ENCODE data around the gene TMEM30B. TPM values are rescaled to one million over a fixed set of nuclear protein-coding genes. Genes with fewer than 3 reads are reported as not detected.

Gene TMEM30B
- total and polyA plus RNA-seq, 2 of the 4 experiments (the other 2 are of a cell fraction) = 0.03 TPM; not detected in 1

DNA sequence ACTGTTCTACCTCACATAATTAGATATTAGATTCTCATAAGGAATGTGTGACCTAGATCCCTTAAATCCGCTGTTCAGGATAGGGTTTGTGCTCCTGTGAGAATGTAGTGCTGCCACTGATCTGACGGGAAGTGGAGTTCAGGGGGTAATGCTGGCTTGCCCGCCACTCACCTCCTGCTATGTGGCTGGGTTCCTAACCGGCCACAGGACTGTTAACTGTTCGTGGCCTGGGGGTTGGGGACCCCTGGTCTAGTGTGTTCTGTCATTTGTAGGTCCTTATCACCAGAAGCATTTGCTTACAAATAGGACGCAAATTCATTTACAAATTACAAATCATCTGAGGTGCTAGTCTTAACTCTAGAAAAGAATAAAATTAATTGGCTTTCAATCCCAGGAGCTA lies 16.4 kb upstream of the TMEM30B start:
- ChIA-PET CTCF (interaction anchor here (1.0 kb wide), 1 partner anchor 1132 kb away, joined by 4 read pairs; the partner anchor contains the start of gene DHRS7), POLR2A (ENCODE audit: unreplicated experiment) (no interaction called here)

More for the DNA sequence above, 16.4 kb upstream of the TMEM30B start:
- H2AK5ac ChIP-seq (ENCODE audit: low read depth, low read length) = no peak overlapping the region
- intact Hi-C loops (cut with micrococcal nuclease) = loop anchor here (1.0 to 2.0 kb wide), 3 partner anchors 159 to 829 kb away; no protein-coding TSS in a partner anchor
- H3K4me1 ChIP-seq (ENCODE audit: control insufficient read depth, insufficient read depth, low read length) = no peaks in the 10 kb centered on the region
- no peaks in the 10 kb centered on the region for H3K36me3 ChIP-seq (ENCODE audit: control insufficient read depth, insufficient read depth, low read length)
- WGBS, 2 experiments (ENCODE audit: extremely low coverage in 2 of 2, insufficient read length in 1 of 2) = no CpG with 5 or more reads among the region's 6 CpGs
- H3K23ac ChIP-seq (ENCODE audit: low read depth, low read length) = no peak overlapping the region
- BruUV-seq (replicated peaks) = no TSS peak
- no peaks in the 10 kb centered on the region for H3K79me1 ChIP-seq (ENCODE audit: low read depth in 1 of 2, low read length in 2 of 2)
- no peak for DNase-seq
- H3K14ac ChIP-seq (replicated peaks; ENCODE audit: low read depth, low read length) = no peak overlapping the region
- H3K9ac ChIP-seq (ENCODE audit: low read depth, low read length) = no peak overlapping the region
- dilution Hi-C loops (cut with HindIII; ENCODE audit: low sequenced_read_pairs, unreplicated experiment) = no loop called here
- TF ChIP-seq RCOR1 (IDR thresholded peaks at IDR 0.05; ENCODE audit: insufficient replicate concordance, low read length) = no peak
- no peak for TF ChIP-seq POLR2A (IDR thresholded peaks at IDR 0.05; ENCODE audit: low read depth, low read length)
- TF ChIP-seq, protein P1, sequence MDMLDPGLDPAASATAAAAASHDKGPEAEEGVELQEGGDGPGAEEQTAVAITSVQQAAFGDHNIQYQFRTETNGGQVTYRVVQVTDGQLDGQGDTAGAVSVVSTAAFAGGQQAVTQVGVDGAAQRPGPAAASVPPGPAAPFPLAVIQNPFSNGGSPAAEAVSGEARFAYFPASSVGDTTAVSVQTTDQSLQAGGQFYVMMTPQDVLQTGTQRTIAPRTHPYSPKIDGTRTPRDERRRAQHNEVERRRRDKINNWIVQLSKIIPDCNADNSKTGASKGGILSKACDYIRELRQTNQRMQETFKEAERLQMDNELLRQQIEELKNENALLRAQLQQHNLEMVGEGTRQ (IDR thresholded peaks at IDR 0.05; ENCODE audit: low read depth, low read length) = no peak
- no peak overlapping the region for H2AFZ ChIP-seq (replicated peaks; ENCODE audit: low read length, poor library complexity)
- no peaks in the 10 kb centered on the region for H4K20me1 ChIP-seq (ENCODE audit: insufficient read depth, low read length)
- H3K4ac ChIP-seq (ENCODE audit: low read depth, low read length) = no peak overlapping the region
- H3K4me3 ChIP-seq (ENCODE audit: insufficient read depth, low read depth, low read length) = no peak overlapping the region
- H2AK9ac ChIP-seq (replicated peaks; ENCODE audit: low read depth, low read length, poor library complexity) = no peak overlapping the region
- no peak overlapping the region for H4K91ac ChIP-seq (ENCODE audit: insufficient read depth, low read depth, low read length)
- no peak overlapping the region for H3K56ac ChIP-seq (ENCODE audit: extremely low read depth, insufficient read depth, low read length)
- H4K5ac ChIP-seq (ENCODE audit: low read depth, low read length) = no peak overlapping the region
- no peak overlapping the region for H2BK15ac ChIP-seq (ENCODE audit: low read depth, low read length)
- no peak overlapping the region for H4K8ac ChIP-seq (ENCODE audit: low read depth in 2 of 2, low read length in 2 of 2)
- H2BK120ac ChIP-seq (ENCODE audit: low read depth, low read length) = no peak overlapping the region
- H3K4me2 ChIP-seq (ENCODE audit: low read depth, low read length) = no peak overlapping the region
- no peak overlapping the region for H3K18ac ChIP-seq (ENCODE audit: low read depth, low read length)
- no peaks in the 10 kb centered on the region for H3K9me1 ChIP-seq (ENCODE audit: insufficient read depth, low read length)
- ATAC-seq (ENCODE audit: low read depth) = no peak
- no peak overlapping the region for H2BK5ac ChIP-seq (ENCODE audit: low read depth, low read length, poor library complexity, severe bottlenecking)
- no peak overlapping the region for H2BK20ac ChIP-seq (ENCODE audit: low read depth, low read length)
- H3K27ac ChIP-seq (ENCODE audit: insufficient read depth, low read length) = no peak overlapping the region
- in situ Hi-C loops (cut with MboI; ENCODE audit: low sequenced_read_pairs) = loop anchor here (5.0 kb wide), 1 partner anchor 540 kb away; no protein-coding TSS in a partner anchor
- no peaks in the 10 kb centered on the region; the same call in 1 of the 2 replicates for H3K9me3 ChIP-seq (ENCODE audit: control insufficient read depth, insufficient read depth, low read length)
- peaks cover 20% of the 10 kb centered on the region for H3K27me3 ChIP-seq (ENCODE audit: control insufficient read depth, insufficient read depth, low read length)

Measured in IMR-90 (cell line).